OCI-LY7 (cell line): Measurements from ENCODE around the gene TCERG1L. TPM values are rescaled to one million over a fixed set of nuclear protein-coding genes. Genes with fewer than 3 reads are reported as not detected.

Source experiments
- BruUV-seq: library from RNA; stranded (reverse); fragments of 400-500 nt; replicated peaks from 2 replicates; lab custom pipeline; 2021; lab: Mats Ljungman, UMichigan
- CTCF ChIA-PET: fragments of 300-600 bp; sonication (Branson Sonifier 250); formaldehyde crosslinking; loops from one replicate; lab custom pipeline; 2022; ENCODE audit warnings: antibody characterized with exemption; ENCODE audit not compliant: unreplicated experiment; lab: Charles Lee
- POLR2A ChIA-PET: fragments of 300-600 bp; sonication (Branson Sonifier 250); formaldehyde crosslinking; loops from one replicate; lab custom pipeline; 2022; ENCODE audit warnings: antibody characterized with exemption; lab: Charles Lee
- DNase-seq: peaks from one replicate; pipeline ENCODE4 v3.0.0-alpha.2; 2015; ENCODE audit warnings: low spot score
- H2AFZ ChIP-seq: fragments of 200-600 bp; sonication (generic), shearing (Covaris generic); 2 replicates; pipeline ENCODE4 v1.6.1; 2014; ENCODE audit warnings: mild to moderate bottlenecking, antibody characterized with exemption, low read length, moderate library complexity
- H3K27ac ChIP-seq: fragments of 200-600 bp; sonication (generic); 2 replicates; pipeline ENCODE4 v1.5.1; 2014; ENCODE audit warnings: mixed run types, low read depth, mild to moderate bottlenecking, moderate library complexity, low read length, inconsistent platforms; ENCODE audit not compliant: poor library complexity, severe bottlenecking
- H3K36me3 ChIP-seq: fragments of 200-600 bp; sonication (generic); 2 replicates; pipeline ENCODE4 v1.6.1; 2014; ENCODE audit warnings: mild to moderate bottlenecking, antibody characterized with exemption, low read length, moderate library complexity, mixed read lengths; ENCODE audit not compliant: insufficient read depth
- H3K4me1 ChIP-seq: fragments of 200-600 bp; sonication (generic); 2 replicates; pipeline ENCODE4 v1.5.1; 2014; ENCODE audit warnings: mild to moderate bottlenecking, low read length; ENCODE audit not compliant: insufficient read depth, poor library complexity, severe bottlenecking
- H3K4me2 ChIP-seq: fragments of 200-600 bp; sonication (generic); 2 replicates; pipeline ENCODE4 v1.6.1; 2014; ENCODE audit warnings: mild to moderate bottlenecking, low read length
- H3K4me3 ChIP-seq: fragments of 200-600 bp; sonication (generic); 2 replicates; pipeline ENCODE4 v1.5.1; 2014; ENCODE audit warnings: mild to moderate bottlenecking, low read depth, low read length; ENCODE audit not compliant: poor library complexity, severe bottlenecking
- H3K79me2 ChIP-seq: fragments of 200-600 bp; sonication (generic); 2 replicates; pipeline ENCODE4 v1.6.1; 2016; ENCODE audit warnings: low read depth, mild to moderate bottlenecking, low read length, moderate library complexity, mixed read lengths; ENCODE audit not compliant: insufficient read depth
- H3K9me2 ChIP-seq: fragments of 200-600 bp; sonication (generic); 2 replicates; pipeline ENCODE4 v1.6.1; 2016; ENCODE audit warnings: mild to moderate bottlenecking, low read length, mixed read lengths; ENCODE audit not compliant: insufficient read depth
- H3K9me3 ChIP-seq: fragments of 200-600 bp; sonication (generic); 2 replicates; pipeline ENCODE4 v1.6.1; 2014; ENCODE audit warnings: mild to moderate bottlenecking, mixed run types, low read length, mixed read lengths
- H4K20me1 ChIP-seq: fragments of 200-600 bp; sonication (generic); 2 replicates; pipeline ENCODE4 v1.6.1; 2014; ENCODE audit warnings: mild to moderate bottlenecking, antibody characterized with exemption, low read length, moderate library complexity, mixed read lengths; ENCODE audit not compliant: insufficient read depth
- EZH2phosphoT487 ChIP-seq: fragments of 200-600 bp; sonication (generic); IDR thresholded peaks from 2 replicates; pipeline ENCODE4 v1.6.1; 2018; ENCODE audit warnings: low read depth, borderline replicate concordance, mild to moderate bottlenecking, mixed run types, antibody characterized with exemption, low read length, moderate library complexity, mixed read lengths
- intact Hi-C: fragments of 100-400 bp; cut with micrococcal nuclease; formaldehyde crosslinking; loops from one replicate; pipeline ENCODE4 v1.10.0; 2022; ENCODE audit not compliant: unreplicated experiment
- total RNA-seq, 2 experiments: library from RNA; depleted of rRNA in 1 of 2; stranded (reverse); fragments of >200 nt in 1 of 2; shearing (Covaris generic) in 1 of 2; gene quantifications; 2 replicates each; pipeline ENCODE4 v1.2.3, GENCODE V29; 2014 to 2022
- TF ChIP-seq, protein P1 (sequence below): fragments of 200-600 bp; sonication (generic); conservative IDR thresholded peaks from 2 replicates; pipeline ENCODE4 v1.5.1; 2014; ENCODE audit warnings: mild to moderate bottlenecking, antibody characterized with exemption, low read length, moderate library complexity, mixed read lengths

The TCERG1L gene
- total RNA-seq, 2 experiments from 2014 or later, result not detected

DNA sequence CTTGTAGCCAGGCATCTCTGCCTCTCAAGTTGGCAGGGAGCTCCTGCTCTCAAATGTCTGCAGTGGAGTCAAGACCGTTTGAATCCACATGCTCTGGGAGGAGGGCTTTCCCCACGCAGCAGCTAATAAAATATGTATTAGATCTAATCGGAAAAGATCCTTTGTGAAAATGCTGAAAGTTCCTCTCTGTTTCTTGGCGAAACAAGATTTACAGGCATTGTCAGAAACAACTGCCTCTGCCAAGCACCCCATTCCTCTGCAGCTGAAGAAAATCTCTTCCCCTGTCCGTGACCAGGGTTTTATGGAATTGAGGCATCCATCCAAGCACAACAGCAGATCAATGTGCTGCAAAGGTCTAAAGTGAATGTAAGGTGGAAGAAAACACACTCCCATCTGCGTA is 165.8 kb downstream of the TCERG1L start:
- Histone ChIP-seq H2AFZ (no peak overlapping the region), H3K4me3 (no peak overlapping the region), H3K36me3 (no peaks in the 10 kb centered on the region), H3K9me3 (no peaks in the 10 kb centered on the region), H3K9me2 (no peaks in the 10 kb centered on the region), H4K20me1 (no peaks in the 10 kb centered on the region), H3K4me2 (no peak overlapping the region), H3K4me1 (no peaks in the 10 kb centered on the region), H3K27ac (no peak overlapping the region), H3K79me2 (no peaks in the 10 kb centered on the region)
- no TSS peak for BruUV-seq
- intact Hi-C loops, result no loop called here
- no peak for DNase-seq
- ChIA-PET POLR2A (no interaction called here), CTCF (no interaction called here)
- no peak for TF ChIP-seq EZH2phosphoT487
- TF ChIP-seq, protein P1, sequence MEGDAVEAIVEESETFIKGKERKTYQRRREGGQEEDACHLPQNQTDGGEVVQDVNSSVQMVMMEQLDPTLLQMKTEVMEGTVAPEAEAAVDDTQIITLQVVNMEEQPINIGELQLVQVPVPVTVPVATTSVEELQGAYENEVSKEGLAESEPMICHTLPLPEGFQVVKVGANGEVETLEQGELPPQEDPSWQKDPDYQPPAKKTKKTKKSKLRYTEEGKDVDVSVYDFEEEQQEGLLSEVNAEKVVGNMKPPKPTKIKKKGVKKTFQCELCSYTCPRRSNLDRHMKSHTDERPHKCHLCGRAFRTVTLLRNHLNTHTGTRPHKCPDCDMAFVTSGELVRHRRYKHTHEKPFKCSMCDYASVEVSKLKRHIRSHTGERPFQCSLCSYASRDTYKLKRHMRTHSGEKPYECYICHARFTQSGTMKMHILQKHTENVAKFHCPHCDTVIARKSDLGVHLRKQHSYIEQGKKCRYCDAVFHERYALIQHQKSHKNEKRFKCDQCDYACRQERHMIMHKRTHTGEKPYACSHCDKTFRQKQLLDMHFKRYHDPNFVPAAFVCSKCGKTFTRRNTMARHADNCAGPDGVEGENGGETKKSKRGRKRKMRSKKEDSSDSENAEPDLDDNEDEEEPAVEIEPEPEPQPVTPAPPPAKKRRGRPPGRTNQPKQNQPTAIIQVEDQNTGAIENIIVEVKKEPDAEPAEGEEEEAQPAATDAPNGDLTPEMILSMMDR, result no peak

- TF ChIP-seq, protein P1, result no peak
- TF ChIP-seq EZH2phosphoT487, result no peak
- Histone ChIP-seq H3K9me2 (no peaks in the 10 kb centered on the region), H3K79me2 (no peaks in the 10 kb centered on the region), H3K4me1 (no peaks in the 10 kb centered on the region), H3K27ac (no peak overlapping the region), H4K20me1 (no peaks in the 10 kb centered on the region), H2AFZ (no peak overlapping the region), H3K36me3 (no peaks in the 10 kb centered on the region), H3K4me3 (no peak overlapping the region), H3K4me2 (no peak overlapping the region), H3K9me3 (no peaks in the 10 kb centered on the region)
- no peak for DNase-seq
- no TSS peak for BruUV-seq
- CTCF ChIA-PET, result no interaction called here
- POLR2A ChIA-PET, result no interaction called here
- intact Hi-C loops, result no loop called here
These were observed 166.7 kb downstream of the TCERG1L start for GRCh38 chr10:131144711-131145375.

- Histone ChIP-seq H3K4me1 (no peaks in the 10 kb centered on the region), H4K20me1 (no peaks in the 10 kb centered on the region), H3K36me3 (no peaks in the 10 kb centered on the region), H3K4me3 (no peak overlapping the region), H3K9me2 (no peaks in the 10 kb centered on the region), H3K9me3 (no peaks in the 10 kb centered on the region), H2AFZ (no peak overlapping the region), H3K79me2 (no peaks in the 10 kb centered on the region), H3K27ac (no peak overlapping the region), H3K4me2 (no peak overlapping the region)
- ChIA-PET CTCF (no interaction called here), POLR2A (no interaction called here)
- no peak for DNase-seq
- intact Hi-C loops, result no loop called here
- no TSS peak for BruUV-seq
- TF ChIP-seq, protein P1, result no peak
- TF ChIP-seq EZH2phosphoT487, result no peak
These were observed 167.3 kb downstream of the TCERG1L start for GRCh38 chr10:131144196-131144595.
